Muscle layer of colon (tissue), 2 donors: Measurements from ENCODE around the gene POLK.
"Not testable (repeated sequence)": the region's sequence is repeated elsewhere in the genome, so short reads cannot be mapped to it uniquely, and the experiment has no call there.

Experiments
- H3K27ac ChIP-seq: one replicate; pipeline ENCODE4 v1.7.0; 2013; ENCODE audit warnings: low read depth, mild to moderate bottlenecking, low read length, moderate library complexity
- H3K27me3 ChIP-seq, 2 donors: one replicate each; pipeline ENCODE4 v1.7.0; 2013; ENCODE audit warnings: low read length in 2 of 2, mild to moderate bottlenecking in 2 of 2; ENCODE audit not compliant: insufficient read depth in 2 of 2, control insufficient read depth in 1 of 2
- H3K36me3 ChIP-seq: one replicate; pipeline ENCODE4 v1.7.0; 2013; ENCODE audit warnings: mild to moderate bottlenecking, low read length; ENCODE audit not compliant: insufficient read depth
- H3K4me1 ChIP-seq: one replicate; pipeline ENCODE4 v1.7.0; 2013; ENCODE audit warnings: mild to moderate bottlenecking, low read length; ENCODE audit not compliant: insufficient read depth
- H3K4me3 ChIP-seq, 2 donors: one replicate each; pipeline ENCODE4 v1.7.0; 2013; ENCODE audit warnings: low read length in 2 of 2, low read depth in 1 of 2, mild to moderate bottlenecking in 1 of 2, moderate library complexity in 1 of 2
- H3K9ac ChIP-seq: one replicate; pipeline ENCODE4 v1.7.0; 2013; ENCODE audit warnings: low read length
- H3K9me3 ChIP-seq: one replicate; pipeline ENCODE4 v1.7.0; 2013; ENCODE audit warnings: mild to moderate bottlenecking, low read length
- donor health status: abdominal sarcoma.
- donor health status: Adenocarcinoma of cecum.

Gene POLK

DNA sequence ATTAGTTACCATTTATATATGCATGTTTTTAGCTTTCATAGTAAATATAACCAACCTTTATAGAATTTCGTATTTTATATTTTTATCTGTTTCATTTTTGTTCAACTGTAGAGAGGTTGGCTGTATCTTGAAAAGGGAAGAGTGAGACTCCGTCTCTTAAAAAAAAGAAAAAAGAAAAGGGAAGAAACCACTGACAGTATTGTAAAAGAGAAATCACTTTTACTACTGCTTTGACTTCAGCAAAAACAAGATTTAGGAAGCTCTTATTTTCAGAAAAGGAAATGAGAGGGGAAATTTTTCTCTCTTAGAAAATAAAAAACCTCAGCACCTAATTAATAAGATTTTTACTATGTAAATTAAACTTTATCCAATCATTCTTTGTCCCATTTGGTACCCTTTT, 14.4 kb downstream of the POLK start:
- H3K27ac ChIP-seq: no peak overlapping the region

GRCh38 chr5:75529185-75529584, 17.5 kb downstream of the POLK start:
- Histone ChIP-seq H3K9me3 (no peaks in the 10 kb centered on the region), H3K27ac (no peak overlapping the region), H3K36me3 (no peaks in the 10 kb centered on the region), H3K9ac (no peak overlapping the region), H3K4me1 (peaks cover 6% of the 10 kb centered on the region), H3K27me3 (no peaks in the 10 kb centered on the region), H3K4me3 (no peak overlapping the region)

More for the DNA sequence above, 14.4 kb downstream of the POLK start:
- Histone ChIP-seq H3K9me3 (no peaks in the 10 kb centered on the region), H3K4me1 (peaks cover 8% of the 10 kb centered on the region), H3K9ac (no peak overlapping the region), H3K4me3 (no peak overlapping the region), H3K27me3 (no peaks in the 10 kb centered on the region), H3K36me3 (no peaks in the 10 kb centered on the region)

DNA sequence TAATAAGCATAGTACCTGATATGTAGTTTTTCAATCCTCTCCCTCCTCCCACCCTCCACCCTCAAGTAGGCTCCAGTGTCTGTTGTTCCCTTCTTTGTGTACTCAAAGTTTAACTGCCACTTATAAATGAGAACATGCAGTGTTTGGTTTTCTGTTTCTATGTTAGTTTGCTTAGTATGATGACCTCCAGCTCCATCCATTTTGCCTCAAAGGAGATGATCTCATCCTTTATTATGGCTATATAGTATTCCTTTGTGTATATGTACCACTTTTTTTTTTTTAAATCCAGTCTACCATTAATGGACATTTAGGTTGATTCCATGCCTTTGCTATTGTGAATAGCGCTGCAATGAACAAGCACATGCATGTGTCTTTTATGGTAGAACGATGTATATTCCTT, 20.5 kb downstream of the POLK start:
- no peaks in the 10 kb centered on the region for H3K9me3 ChIP-seq
- no peak overlapping the region for H3K9ac ChIP-seq
- no peak overlapping the region for H3K4me3 ChIP-seq
- peaks cover 7% of the 10 kb centered on the region for H3K4me1 ChIP-seq
- no peaks in the 10 kb centered on the region for H3K36me3 ChIP-seq
- no peak overlapping the region for H3K27ac ChIP-seq
- H3K27me3 ChIP-seq: no peaks in the 10 kb centered on the region

GRCh38 chr5:75533716-75534115, 22.0 kb downstream of the POLK start:
- not testable (repeated sequence) for H3K9me3 ChIP-seq, H3K27me3 ChIP-seq, H3K36me3 ChIP-seq, H3K4me1 ChIP-seq, H3K27ac ChIP-seq, H3K9ac ChIP-seq, H3K4me3 ChIP-seq

DNA sequence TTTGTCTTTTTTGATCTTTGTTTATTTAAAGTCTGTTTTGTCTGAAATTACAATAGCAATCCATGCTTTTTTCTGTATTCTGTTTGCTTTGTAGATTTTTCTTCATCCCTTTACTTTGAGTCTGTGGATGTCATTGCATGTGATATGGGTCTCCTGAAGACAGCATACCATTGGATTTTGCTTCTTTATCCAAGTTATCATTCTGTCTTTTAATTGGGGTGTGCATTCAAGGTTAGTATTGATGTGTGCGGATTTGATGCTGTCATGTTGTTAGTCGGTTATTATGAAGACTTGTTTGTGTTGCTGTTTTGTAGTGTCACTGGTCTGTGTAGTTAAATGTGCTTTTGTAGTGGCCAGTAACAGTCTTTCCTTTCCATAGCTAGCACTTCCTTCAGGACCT, 23.0 kb downstream of the POLK start:
- Histone ChIP-seq H3K36me3 (no peaks in the 10 kb centered on the region), H3K4me1 (peaks cover 7% of the 10 kb centered on the region), H3K9ac (no peak overlapping the region), H3K27ac (no peak overlapping the region), H3K4me3 (no peak overlapping the region), H3K9me3 (no peaks in the 10 kb centered on the region), H3K27me3 (no peaks in the 10 kb centered on the region)

DNA sequence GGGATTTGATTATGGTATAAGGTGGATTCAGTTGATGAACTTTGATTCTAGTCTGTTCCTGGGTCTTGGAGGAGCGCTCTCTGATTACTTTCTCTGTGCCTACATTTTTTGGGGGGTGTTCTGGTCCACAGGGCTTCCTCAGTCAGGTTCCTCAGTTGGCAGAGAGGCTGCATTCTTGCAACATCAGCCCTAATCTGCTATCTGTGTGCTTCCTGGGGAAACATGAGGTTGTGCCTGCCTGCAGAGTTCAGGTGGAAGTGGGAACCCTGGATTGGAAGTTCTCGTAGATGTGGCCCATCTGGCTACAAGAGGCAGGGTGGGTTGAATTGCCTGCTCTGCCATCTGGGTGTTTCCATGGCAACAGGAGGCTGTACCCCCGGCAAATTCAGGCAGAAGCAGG, 24.5 kb downstream of the POLK start:
- H3K4me3 ChIP-seq: no peak overlapping the region

GRCh38 chr5:75536694-75537360, 25.1 kb downstream of the POLK start:
- H3K9ac ChIP-seq: no peak overlapping the region
- no peak overlapping the region for H3K27ac ChIP-seq
- H3K9me3 ChIP-seq: no peaks in the 10 kb centered on the region
- no peaks in the 10 kb centered on the region for H3K27me3 ChIP-seq
- no peak overlapping the region for H3K4me3 ChIP-seq
- H3K4me1 ChIP-seq: peaks cover 7% of the 10 kb centered on the region
- H3K36me3 ChIP-seq: no peaks in the 10 kb centered on the region

More for the DNA sequence above, 24.5 kb downstream of the POLK start:
- Histone ChIP-seq H3K27me3 (no peaks in the 10 kb centered on the region), H3K4me1 (peaks cover 7% of the 10 kb centered on the region), H3K27ac (no peak overlapping the region), H3K9ac (no peak overlapping the region), H3K36me3 (no peaks in the 10 kb centered on the region), H3K9me3 (no peaks in the 10 kb centered on the region)

GRCh38 chr5:75538211-75538610, 26.5 kb downstream of the POLK start:
- H3K9ac ChIP-seq: no peak overlapping the region
- no peak overlapping the region for H3K4me3 ChIP-seq
- H3K27ac ChIP-seq: no peak overlapping the region
- peaks cover 7% of the 10 kb centered on the region for H3K4me1 ChIP-seq
- H3K36me3 ChIP-seq: no peaks in the 10 kb centered on the region
- no peaks in the 10 kb centered on the region for H3K9me3 ChIP-seq
- no peaks in the 10 kb centered on the region for H3K27me3 ChIP-seq

- no peaks in the 10 kb centered on the region for H3K9me3 ChIP-seq
- no peak overlapping the region for H3K27ac ChIP-seq
- H3K36me3 ChIP-seq: no peaks in the 10 kb centered on the region
- no peak overlapping the region for H3K4me3 ChIP-seq
- no peak overlapping the region for H3K9ac ChIP-seq
- H3K4me1 ChIP-seq: no peaks in the 10 kb centered on the region
- no peaks in the 10 kb centered on the region for H3K27me3 ChIP-seq
Measured at GRCh38 chr5:75545131-75545530, 33.4 kb downstream of the POLK start.

- Histone ChIP-seq H3K4me3 (no peak overlapping the region), H3K9me3 (no peaks in the 10 kb centered on the region), H3K36me3 (no peaks in the 10 kb centered on the region), H3K4me1 (no peaks in the 10 kb centered on the region), H3K27ac (no peak overlapping the region), H3K27me3 (no peaks in the 10 kb centered on the region), H3K9ac (no peak overlapping the region)
Measured at GRCh38 chr5:75546830-75547229, 35.1 kb downstream of the POLK start.

- Histone ChIP-seq H3K9ac (no peak overlapping the region), H3K4me3 (no peak overlapping the region), H3K36me3 (peaks cover 8% of the 10 kb centered on the region), H3K27ac (no peak overlapping the region), H3K27me3 (no peaks in the 10 kb centered on the region), H3K9me3 (no peaks in the 10 kb centered on the region), H3K4me1 (no peaks in the 10 kb centered on the region)
Measured at GRCh38 chr5:75547812-75548211, 36.1 kb downstream of the POLK start.

GRCh38 chr5:75550597-75550996, 38.9 kb downstream of the POLK start:
- peaks cover 21% of the 10 kb centered on the region for H3K36me3 ChIP-seq
- H3K4me1 ChIP-seq: no peaks in the 10 kb centered on the region
- H3K9me3 ChIP-seq: no peaks in the 10 kb centered on the region
- no peak overlapping the region for H3K9ac ChIP-seq
- H3K27ac ChIP-seq: no peak overlapping the region
- H3K4me3 ChIP-seq: no peak overlapping the region
- H3K27me3 ChIP-seq: no peaks in the 10 kb centered on the region
